ENCODE measurements around the gene ARHGAP4.
A peak's percentile ranks its signal among the peaks of the same experiment; 100 is the strongest.

The ARHGAP4 gene

DNA sequence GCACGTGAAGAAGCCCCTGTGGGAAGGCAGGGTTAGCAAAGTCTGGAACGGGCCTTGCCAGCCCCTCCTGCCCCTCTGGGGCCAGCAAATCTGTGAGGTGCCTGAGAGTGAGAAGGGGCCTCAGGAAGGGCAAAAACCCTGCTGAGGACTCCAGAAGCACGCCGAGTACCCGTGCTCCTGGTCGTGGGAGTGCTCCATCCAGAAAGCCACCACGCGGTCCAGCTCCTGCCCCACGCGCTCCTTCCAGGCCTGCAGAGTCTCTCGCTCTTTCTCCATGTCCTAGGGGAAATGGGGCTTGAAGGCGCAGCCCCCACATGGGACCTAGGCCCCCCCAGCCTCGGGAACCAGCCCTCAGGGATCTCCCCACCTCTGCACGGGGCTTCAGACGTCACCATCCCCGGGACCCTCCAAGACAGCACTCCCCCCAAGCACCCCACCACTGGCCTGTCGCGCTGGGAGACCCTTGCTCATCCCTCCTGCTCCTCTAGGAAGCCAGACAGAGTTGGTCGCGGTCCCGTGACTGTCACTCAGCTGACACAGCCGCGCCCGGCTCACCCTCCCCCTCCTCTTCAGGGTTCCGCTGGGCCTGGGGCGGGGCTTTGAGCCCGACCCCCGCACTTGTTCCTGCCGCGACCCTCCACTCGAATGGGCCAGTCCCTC lies 18.2 kb upstream of the ARHGAP4 start, which contains the start of gene RENBP:
Gene RENBP (minus strand): TSS at position 504 of the 660 bp plus-strand sequence. CDS start 33 bp downstream, at position 471.
- DNase-seq, result peak; percentile 74

DNA sequence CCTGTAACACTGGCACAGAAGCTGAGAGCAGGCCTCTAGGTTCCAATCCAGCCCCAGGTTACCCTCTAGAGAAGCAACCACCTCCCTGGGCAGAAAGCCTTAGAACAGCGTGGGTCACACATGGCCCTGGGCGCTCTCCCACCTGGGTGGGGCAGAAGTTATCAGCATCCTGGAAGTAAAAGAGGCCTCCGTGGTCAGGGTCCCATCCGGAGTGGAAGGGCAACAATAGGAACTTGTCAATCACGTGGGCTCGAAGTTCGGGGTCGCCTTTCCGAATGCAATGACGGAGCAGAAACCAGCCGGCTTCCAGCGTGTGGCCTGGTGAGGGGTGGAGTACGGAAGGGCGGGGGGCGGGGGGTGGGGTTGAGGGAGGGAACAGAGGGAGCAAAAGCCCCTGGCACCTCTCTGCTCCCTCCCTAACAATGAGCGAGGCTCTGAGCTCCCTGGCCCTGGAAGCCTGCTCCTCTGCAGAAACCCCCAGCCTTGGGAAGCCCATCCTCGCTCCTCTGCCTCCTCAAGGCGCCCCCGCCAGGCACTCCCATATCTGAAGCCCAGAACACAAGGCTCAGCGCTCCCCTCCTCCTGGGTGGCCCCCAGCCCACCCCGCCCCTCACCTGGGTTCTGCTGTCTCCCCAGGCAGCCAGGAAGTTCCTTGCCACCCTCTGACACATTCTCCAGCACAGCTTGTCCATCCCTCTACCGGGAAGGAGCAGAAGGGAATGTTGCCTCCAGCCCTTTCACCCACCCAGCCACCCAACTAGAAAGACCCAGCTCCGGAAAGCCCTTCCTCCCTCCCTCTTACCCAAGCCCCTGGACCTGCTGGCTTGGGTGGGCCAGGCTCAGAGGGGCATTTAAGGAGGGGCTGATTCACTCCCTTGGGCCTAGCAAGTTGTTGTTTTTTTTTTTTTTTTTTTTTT lies 15.5 kb upstream of the ARHGAP4 start:
- no peak for DNase-seq

DNA sequence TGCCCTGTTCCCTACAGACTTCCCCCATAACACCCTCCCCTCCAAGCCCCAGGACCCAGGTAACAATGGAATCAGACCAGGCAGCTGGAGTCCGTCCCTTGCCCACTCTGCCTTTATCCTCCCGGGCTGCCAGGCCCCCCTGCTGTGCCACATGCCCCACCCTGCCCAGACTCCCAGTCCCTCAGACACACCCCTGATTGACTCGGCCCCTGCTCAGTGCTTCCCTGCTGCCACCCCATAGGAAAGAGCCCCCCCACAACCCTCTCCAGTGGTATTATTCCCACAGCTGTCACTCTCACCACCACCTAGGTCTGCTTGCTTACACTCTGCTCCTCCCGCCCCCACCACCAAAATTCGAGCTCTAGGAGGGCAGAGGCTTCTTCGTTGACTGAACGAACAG lies 13.5 kb upstream of the ARHGAP4 start:
- no peak for DNase-seq

DNA sequence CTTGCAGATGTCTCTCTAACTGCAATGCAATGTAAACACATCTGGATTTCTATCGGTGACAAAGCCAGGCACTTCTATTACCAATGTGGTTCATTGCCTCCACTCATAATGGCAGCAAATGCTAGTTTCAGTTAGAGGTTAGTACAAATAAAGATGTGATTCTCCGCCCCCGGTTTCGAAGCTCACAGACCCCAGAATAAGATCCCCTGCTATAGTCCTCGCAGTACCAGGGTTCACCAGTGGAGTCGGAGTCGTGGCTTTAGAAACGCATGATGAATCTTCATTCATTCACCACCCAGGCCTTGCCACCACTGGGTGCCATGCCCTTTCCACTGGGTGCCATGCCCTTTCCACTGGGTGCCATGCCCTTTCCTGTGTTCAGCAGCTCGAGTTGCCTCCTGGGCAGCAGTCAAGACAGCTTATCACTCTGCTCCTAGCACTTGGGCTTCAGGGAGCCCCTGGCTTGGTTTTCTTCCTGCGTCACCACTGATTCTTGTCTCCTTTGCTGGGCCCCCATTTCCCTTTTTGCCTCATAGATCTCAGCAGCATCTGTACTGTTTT lies 12.2 kb upstream of the ARHGAP4 start:
- DNase-seq, result no peak

DNA sequence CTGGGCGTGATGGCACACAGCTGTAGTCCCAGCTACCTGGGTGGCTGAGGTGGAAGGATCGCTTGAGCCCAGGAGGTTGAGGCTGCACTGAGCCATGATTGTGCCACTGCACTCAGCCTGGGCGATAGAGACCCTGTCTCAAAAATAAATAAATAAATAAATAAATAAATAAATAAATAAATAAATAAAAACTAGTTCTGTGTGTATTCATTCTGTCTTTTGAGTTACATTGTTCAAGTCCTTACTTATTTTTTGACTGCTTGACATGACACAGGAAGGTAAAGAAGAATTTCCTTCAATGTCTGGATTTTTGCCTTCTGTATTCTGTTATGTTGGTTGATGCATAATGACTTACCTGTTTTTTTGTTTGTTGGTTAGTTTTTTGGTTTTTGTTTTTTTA lies 11.0 kb upstream of the ARHGAP4 start:
- no peak for DNase-seq

DNA sequence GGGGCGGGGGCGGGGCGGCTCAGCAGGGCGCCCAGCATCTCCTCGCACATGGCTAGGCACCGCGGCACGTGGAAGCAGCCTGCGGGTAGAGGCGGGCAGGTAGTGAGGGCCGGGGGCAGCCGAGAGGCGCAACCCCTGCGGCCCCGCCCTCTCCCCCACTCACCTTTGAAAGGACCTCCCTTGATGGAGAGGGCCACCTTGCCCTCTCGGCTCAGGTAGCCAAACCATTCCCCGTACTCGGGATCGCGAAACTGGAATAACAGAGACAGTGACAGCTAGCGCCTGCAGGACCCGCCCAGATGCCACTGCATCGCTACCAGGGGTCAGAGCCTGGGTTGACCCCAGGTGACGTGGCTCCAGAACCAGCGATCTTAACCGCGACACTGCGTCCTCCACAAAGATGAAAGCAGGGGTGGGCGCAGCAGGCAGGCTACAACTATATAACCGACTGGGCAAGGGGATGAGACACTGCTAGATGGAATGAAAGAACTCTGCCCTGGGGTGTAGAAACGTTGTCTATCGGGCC lies 9.3 kb upstream of the ARHGAP4 start:
- peak; percentile 21 for DNase-seq

DNA sequence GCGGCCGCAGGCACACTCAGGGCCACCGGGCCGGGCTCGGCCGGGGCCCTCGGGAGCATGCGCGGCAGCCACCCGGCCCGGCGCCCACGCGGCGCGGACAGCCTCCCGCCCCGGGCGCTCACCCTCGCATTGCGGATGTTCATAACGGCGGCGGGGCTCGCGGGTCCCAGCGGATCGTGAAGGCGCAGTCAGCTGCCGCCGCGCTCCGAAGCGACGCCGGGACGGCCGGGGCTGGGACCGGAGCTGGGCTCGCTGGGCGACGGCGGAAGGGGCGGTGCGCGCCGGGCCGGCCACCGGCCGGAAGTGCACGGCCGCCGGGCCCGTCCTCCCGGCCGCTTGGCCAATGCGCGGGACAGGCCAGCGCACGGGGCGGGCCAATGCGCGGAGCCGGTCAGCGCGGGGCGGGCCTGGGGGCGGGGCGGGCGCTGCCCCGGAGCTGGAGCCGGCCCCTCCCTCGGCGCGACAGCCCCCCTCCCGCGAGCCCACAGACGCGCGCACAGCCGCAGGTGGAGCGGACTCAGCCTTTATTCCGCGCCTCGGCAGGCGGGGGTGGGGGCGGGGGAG lies 8.8 kb upstream of the ARHGAP4 start, which contains the start of gene NAA10:
Gene NAA10 (minus strand): TSS at position 276 of the 564 bp plus-strand sequence. CDS start 133 bp downstream, at position 143.
- DNase-seq, result peak; percentile 74

DNA sequence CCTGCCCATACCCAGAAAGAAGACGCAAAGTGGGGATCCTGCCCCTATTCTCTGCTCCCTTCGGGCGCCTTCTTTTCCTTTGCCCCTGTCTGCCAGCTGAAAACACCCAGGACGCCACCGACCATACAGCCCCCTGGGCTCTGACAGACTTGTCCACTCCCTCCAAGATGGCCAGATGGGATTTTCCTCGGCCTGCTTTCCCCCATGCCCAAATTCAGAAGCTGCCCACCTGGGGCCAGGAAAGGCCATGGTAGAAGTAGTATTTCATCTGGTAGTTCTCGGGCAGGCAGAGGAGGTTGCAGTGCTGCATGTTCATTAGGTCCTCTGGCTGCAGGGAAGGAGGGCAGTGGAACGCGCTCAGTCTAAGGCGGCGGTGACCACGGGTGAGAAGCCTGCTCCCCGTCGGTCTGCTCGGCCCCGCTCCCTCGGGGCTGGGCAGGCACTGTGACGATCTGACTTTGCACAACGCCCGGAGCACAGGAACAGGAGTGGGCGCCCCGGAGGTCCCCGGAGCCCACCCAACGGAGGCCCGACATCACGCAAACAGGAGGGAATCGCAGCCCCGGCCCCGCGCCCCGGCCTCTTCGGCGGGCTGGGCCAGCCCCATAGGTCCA lies 8.2 kb upstream of the ARHGAP4 start:
- no peak for DNase-seq

DNA sequence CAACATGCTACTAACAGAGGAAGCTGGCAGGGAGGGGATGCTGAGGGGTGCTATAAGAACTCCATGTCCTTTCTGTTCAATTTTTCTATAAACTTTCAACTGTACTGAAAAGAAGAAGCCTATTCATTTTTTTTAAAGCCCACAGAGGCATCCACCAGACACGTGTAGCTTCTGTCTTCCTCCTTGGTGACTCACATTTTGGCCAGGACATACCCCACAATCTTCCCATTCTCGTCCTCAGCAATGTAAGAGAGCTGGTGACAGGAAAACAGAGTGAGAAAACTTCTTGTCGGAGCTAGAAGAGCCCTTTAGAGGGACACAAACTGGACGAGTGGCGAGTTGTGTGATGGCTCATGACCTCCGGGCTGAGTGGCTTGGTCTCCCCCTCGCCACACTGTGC lies 7.7 kb upstream of the ARHGAP4 start:
- no peak for DNase-seq

DNA sequence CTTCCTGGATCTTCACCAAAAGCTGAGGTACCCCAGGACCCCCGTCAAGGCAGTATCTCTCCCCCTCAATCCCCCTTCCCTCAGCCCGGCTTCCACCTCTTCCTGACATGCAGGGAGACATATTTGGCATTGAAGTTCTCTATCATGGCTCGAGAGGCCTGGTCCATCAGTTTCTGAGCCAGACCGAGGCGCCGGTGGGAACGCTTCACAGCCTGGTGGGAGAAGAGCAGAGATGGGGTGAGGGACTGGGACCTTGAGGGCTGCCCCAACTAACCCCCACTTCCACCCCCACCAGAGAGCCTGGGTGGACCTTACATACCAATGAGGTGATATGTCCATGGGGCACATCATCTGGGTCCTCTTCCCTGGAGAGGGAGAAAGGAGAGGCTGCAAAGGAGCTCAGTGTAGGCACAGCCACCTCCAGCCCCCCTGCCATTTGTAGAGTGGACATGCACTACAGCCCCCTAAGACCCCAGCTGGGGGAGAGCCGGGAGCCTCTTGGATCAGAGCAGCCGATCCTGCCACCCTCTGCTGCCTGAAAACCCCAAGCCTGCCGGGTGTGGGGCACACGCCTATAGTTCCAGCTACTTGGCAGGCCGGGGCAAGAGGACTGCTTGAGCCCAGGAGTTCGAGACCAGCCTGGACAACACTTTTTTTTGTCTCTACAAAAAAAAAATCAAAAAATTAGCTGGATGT lies 6.3 kb upstream of the ARHGAP4 start:
- no peak for DNase-seq

DNA sequence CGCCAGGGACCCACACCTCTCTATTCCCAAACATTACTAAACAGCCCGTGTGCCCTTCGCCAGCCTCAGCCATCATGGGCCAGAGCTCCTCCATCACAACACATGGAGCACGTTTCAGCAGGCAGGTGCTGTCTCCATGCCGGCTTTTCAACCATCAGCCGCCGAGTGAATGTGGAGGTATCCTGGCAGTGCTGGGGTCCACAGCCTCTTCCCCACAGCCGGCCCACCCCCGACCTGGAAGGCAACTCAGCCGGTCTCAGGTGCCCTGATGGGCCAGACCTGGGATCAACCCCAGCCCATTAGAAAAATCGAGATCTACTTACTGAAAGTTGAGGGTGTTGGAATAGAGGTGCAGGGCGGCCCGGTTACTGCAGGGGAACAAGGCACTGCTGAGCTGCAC lies 5.7 kb upstream of the ARHGAP4 start:
- no peak for DNase-seq

DNA sequence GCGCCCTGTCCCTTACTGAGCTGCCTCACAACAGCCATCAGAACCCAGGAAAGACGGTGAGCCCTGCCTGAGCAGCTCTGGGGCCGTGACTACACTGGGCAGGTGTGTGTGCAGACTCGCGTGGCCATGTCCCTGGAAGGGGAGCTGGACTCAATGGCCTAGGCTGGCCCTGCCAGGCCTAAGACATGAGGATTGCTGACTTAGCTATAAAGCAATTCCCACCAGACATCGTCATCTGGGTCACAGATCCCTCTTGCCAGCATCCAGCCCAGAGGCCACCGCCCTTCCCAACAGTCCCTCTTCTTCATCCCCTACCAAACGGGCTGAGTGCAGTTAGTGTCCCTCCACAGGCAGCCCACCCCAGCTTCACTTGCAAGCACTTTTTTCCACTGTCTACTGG lies 5.1 kb upstream of the ARHGAP4 start:
- no peak for DNase-seq

DNA sequence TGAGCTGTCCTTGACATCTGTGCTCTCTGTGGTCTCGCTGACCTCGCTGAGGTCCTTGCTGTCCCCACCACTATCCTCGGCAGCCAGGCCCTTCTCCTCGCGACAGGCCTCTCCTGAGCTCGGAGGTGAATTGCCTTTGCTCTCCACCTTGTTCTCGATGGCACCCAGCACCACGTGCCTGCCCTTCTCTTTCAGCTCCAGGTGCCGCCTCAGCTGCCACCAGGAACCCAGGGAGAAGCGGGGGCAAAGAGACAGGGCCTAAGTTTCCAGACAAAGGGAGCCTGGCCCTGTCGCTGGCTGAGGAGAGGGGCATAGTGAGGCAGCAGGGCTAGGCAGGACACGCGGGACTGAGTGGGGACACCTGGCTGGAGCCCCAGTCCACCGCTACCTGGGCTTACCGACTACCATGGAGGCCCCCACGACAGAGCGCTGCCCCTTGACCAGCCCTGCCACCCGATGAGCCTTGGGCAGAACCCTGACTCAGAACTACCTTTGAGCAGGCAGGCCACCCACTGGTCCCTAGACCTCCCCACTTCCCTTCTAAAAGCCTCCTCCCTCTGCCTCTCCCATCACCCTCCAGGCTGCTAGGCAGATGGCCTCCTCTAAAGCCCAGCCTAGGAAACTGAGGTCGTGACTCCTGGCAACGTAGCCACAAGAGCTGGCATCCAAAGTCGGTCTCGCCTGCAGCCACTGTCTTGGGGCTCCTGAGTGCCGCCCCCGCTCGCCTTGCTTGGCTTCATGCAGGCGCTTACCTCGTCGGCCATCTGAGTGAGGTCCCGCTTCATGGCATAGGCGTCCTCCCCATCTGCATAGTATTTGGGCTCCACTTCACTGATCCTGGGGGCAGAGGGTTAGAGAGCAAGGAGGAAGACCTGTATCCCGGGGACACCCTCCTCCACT lies 4.2 kb upstream of the ARHGAP4 start:
- no peak for DNase-seq

DNA sequence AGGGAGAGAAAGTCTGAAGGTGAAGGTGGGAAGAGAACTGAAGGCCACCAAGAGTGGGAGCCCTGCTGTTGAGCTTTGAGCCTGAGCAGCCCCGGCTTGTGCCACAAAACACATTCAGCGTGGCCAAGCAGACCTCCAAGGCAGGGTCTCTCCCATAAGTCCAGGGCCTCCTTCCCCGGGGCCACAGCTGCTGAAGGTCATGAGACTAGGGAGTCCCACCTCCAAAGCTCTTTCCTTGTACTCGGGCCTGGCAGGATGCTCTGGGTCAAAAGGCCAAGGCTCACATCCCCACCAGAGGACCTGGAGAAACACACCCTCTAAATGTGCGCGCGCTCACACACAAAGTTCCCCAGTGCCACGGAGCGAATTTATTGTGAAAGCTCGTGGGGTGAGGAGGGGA lies 3.5 kb upstream of the ARHGAP4 start:
- no peak for DNase-seq

DNA sequence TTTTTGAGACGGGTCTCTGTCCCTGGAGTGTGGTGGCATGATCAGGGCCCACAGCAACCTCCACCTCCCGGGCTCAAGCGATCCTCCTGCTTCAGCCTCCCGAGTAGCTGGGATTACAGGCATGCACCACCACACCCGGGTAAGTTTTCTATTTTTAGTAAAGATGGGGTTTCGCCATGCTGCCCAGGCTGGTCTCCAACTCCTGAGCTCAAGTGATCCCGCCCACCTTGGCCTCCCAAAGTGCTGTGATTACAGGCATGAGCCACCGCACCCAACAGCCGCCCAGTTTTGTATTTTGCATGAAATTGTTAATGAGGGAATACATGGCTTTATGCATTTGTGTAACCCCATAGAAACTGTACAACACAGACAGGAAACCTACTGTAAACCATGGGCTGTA lies 2.8 kb upstream of the ARHGAP4 start:
- no peak for DNase-seq

DNA sequence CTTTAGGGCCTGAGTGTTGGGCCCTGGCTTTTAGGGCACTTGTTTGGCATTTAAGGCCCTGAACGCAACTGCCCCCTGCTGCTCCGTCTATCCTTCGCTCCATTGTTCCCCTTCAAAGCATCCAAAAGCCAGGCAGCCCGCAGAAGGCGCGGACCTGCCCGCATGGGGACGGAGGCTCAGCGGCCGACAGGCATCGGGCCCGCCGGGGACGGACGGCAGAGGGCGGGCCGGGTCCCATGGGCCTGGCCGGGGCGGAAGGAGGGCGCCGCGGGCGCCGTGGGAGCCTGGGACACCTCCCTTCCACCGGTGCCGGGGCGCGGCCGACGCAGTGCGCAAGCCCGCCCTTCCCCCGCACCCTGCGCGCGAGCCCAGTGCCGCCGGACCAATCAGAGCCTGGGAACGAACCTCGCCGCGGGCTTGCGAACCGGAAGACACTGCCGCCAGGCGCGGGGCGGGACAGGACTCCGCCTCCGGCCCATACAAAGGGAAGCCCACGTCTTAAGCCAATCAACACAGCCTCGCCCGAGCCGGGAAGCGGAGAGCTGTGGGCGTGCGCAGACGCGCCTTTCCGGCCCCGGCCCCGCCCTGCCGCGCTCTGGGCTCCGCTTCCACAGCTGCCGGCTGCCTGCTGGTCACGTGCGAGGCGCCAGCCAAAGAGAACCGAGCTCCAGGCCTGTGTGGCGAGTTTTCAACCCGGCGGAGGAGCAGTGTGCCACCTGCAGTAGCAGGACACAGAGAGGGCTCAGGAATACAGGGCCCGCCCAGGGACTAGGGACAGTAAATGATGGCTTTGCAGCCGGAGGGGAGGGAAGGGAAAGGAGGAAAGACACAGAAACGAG lies 2.1 kb upstream of the ARHGAP4 start:
- peak; percentile 96 for DNase-seq

DNA sequence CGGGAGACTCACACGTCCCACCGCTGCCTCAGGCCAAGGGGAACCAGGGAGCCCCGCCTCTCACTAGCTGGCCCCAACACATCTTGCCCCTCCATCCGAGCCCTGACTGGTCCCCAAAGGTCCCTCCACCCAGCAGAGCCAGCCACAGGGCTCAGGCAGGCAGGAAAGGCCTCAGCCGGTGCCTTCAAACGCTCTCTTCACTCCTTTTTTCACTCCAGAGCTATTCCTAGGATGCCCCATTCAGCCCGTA lies 1.5 kb upstream of the ARHGAP4 start:
- no peak for DNase-seq

DNA sequence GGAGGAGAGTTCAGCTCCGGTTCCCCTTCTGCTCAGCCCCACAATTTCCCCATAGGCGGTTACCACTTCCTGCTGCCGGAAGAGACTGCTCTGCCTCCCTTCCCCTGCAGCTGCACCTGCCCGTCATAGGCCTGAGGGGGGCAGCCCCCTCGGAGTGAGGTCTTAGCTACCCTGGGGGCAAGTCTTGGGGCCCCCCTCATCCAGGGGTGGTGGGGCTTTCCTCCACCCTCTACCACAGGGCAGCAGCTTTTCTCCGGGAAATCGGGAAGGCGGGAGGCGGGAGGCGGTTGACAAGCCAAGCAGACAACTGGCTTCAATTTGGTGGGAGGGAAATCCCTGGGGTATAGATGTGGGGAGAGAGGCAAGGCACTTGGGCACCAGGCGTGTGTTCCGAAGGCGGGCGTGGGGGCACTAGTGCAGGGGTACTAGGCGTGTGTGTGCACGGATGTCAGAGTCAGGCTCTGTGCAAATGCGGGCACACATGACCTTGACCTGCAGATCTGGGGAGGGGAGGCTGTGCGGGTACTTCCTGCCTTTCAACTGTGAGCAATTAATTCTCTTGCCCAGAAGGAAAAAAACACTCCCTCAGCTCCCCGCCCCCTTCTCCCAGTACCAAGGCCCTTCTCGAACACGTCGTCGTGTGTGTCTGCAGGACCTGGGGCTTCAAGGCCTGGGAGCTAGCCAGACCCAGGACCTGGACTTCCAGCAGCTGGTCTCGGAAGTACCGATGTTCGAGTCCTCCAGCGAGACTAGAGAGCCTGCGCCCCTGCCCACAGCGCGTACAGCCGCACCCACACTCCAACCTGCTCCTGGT lies 1.0 kb upstream of the ARHGAP4 start:
- peak; percentile 71 for DNase-seq

DNA sequence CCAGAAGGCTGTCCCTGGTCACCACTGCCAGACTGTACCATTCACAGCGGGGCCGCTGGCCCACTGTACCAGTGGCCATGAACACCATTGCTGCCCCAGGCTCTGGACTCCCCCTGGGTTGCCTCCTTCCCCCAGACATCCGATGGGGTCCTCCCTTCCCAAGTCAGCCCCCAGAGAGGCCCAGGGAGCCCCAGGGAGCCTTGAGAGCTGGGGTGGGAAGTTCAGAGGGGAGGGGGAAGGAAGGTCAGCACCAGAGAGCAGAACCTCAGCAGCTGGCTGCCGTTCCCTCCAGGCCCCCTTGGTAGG lies 441 bp upstream of the ARHGAP4 start:
- peak; percentile 58 for DNase-seq

DNA sequence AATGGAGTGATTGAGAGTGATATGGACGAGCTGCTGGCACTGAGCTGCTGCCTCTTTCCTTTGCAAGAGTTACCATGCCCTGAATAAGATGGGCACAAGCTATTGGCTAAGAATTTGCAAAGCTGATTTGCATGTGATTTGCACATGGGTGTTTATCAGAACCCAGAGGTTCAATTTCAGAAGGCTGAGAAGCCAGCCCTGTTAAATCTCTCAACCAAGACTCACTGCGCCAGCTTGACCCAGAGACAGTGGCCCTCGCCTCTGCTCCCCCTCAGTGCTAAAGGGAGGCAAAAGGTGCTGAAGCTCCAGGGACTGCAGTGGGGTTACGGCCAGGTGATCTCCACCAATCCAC lies 701 bp downstream of the ARHGAP4 start:
- no peak for DNase-seq
